ENCODE data around the gene GYS2.

GRCh38 chr12:21631367-21631766 is 26.7 kb upstream of the GYS2 start:
- TF ChIP-seq CTCF (IDR thresholded peaks at IDR 0.05) (no peak), POLR2A (IDR thresholded peaks at IDR 0.05) (no peak)

Data from lower leg skin (tissue), 3 donors.